ENCODE data around the gene PTPRJ. TPM values are rescaled to one million over a fixed set of nuclear protein-coding genes. Genes with fewer than 3 reads are reported as not detected.

The PTPRJ gene
- total and polyA plus RNA-seq, 2 of the 13 experiments (the other 11 are each of a cell fraction or from before 2014, with no cell fraction given) = 1.0 to 1.2 TPM

GRCh38 chr11:48005136-48005535 is 24.8 kb downstream of the PTPRJ start:
- Histone ChIP-seq H3K9me3 (ENCODE audit: low read length) (no peaks in the 10 kb centered on the region), H3K4me1 (ENCODE audit: insufficient read depth, low read length) (peaks cover 43% of the 10 kb centered on the region), H4K20me1 (ENCODE audit: insufficient read depth, low read length) (no peaks in the 10 kb centered on the region), H3K79me2 (ENCODE audit: insufficient read depth, low read length) (no peaks in the 10 kb centered on the region), H3K4me2 (ENCODE audit: low read depth, low read length) (0 out of 2 replicates have a peak overlapping the region, but pooled peaks have one; percentile 23), H3K9ac (ENCODE audit: insufficient read depth, low read depth, low read length) (no peak overlapping the region), H3K4me3 (replicated peaks in 1 of 3; ENCODE audit: insufficient read depth in 1 of 3, low read depth in 2 of 3, low read length in 3 of 3) (no peak overlapping the region), H3K27ac (ENCODE audit: extremely low read length, insufficient read depth, low read length) (no peak overlapping the region), H3K27me3 (ENCODE audit: control insufficient read depth in 1 of 2, insufficient read depth in 2 of 2, low read length in 2 of 2) (no peaks in the 10 kb centered on the region), H2AFZ (ENCODE audit: low read length) (no peak overlapping the region), H3K36me3 (replicated peaks in 1 of 2; ENCODE audit: control insufficient read depth in 1 of 2, insufficient read depth in 2 of 2, low read length in 2 of 2) (no peaks in the 10 kb centered on the region)
- POLR2A ChIA-PET = no interaction called here
- ATAC-seq (no peak), DNase-seq (ENCODE audit: low spot score) (no peak), FAIRE-seq (no peak)
- intact Hi-C loops (cut with micrococcal nuclease; ENCODE audit: unreplicated experiment) = no loop called here
- TF ChIP-seq SCMH1 (CRISPR knock-in tag; IDR thresholded peaks at IDR 0.05; ENCODE audit: borderline replicate concordance) = no peak
- TF ChIP-seq GLMP (CRISPR knock-in tag; IDR thresholded peaks at IDR 0.05; ENCODE audit: borderline replicate concordance) = no peak
- TF ChIP-seq ZNF3 (CRISPR knock-in tag; IDR thresholded peaks at IDR 0.05) = no peak
- peak; percentile 44; the same call in 1 of the 2 replicates for TF ChIP-seq ZNF7 (CRISPR knock-in tag; IDR thresholded peaks at IDR 0.05)
- TF ChIP-seq ZNF749 (CRISPR knock-in tag; IDR thresholded peaks at IDR 0.05; ENCODE audit: borderline replicate concordance) = no peak
- no peak for TF ChIP-seq ATF1 (CRISPR knock-in tag; IDR thresholded peaks at IDR 0.05)
- no peak for TF ChIP-seq SRSF9 (IDR thresholded peaks at IDR 0.05; ENCODE audit: borderline replicate concordance, insufficient read depth, low read depth, low read length, poor library complexity, severe bottlenecking)
- CTCF ChIA-PET (ENCODE audit: low intra/inter-chr PET ratio, low total read pairs) = no interaction called here
- no TSS peak for BruUV-seq (replicated peaks)
- in situ Hi-C loops (cut with HindIII; ENCODE audit: extremely low pct_ligation_motif_present, low pct_unique_long_range_greater_than_20kb) = no loop called here
- WGBS (ENCODE audit: low lambda C conversion rate) = 10% methylated on average over 4 of the region's 4 CpGs

- Histone ChIP-seq H3K36me3 (replicated peaks in 1 of 2; ENCODE audit: control insufficient read depth in 1 of 2, insufficient read depth in 2 of 2, low read length in 2 of 2) (no peaks in the 10 kb centered on the region), H3K9ac (ENCODE audit: insufficient read depth, low read depth, low read length) (no peak overlapping the region), H3K4me3 (replicated peaks in 1 of 3; ENCODE audit: insufficient read depth in 1 of 3, low read depth in 2 of 3, low read length in 3 of 3) (no peak overlapping the region), H2AFZ (ENCODE audit: low read length) (no peak overlapping the region), H4K20me1 (ENCODE audit: insufficient read depth, low read length) (no peaks in the 10 kb centered on the region), H3K4me1 (ENCODE audit: insufficient read depth, low read length) (peaks cover 36% of the 10 kb centered on the region), H3K79me2 (ENCODE audit: insufficient read depth, low read length) (no peaks in the 10 kb centered on the region), H3K27ac (ENCODE audit: extremely low read length, insufficient read depth, low read length) (no peak overlapping the region), H3K9me3 (ENCODE audit: low read length) (no peaks in the 10 kb centered on the region), H3K27me3 (ENCODE audit: control insufficient read depth in 1 of 2, insufficient read depth in 2 of 2, low read length in 2 of 2) (no peaks in the 10 kb centered on the region), H3K4me2 (ENCODE audit: low read depth, low read length) (no peak overlapping the region)
- BruUV-seq (replicated peaks) = no TSS peak
- 31% methylated on average over 4 of the region's 4 CpGs for WGBS (ENCODE audit: low lambda C conversion rate)
- FAIRE-seq = no peak
- intact Hi-C loops (cut with micrococcal nuclease; ENCODE audit: unreplicated experiment) = no loop called here
- POLR2A ChIA-PET = no interaction called here
- DNase-seq (ENCODE audit: low spot score) = no peak
- peak; percentile 65 for ATAC-seq
- in situ Hi-C loops (cut with HindIII; ENCODE audit: extremely low pct_ligation_motif_present, low pct_unique_long_range_greater_than_20kb) = no loop called here
- CTCF ChIA-PET (ENCODE audit: low intra/inter-chr PET ratio, low total read pairs) = no interaction called here
- TF ChIP-seq ZNF563 (CRISPR knock-in tag; IDR thresholded peaks at IDR 0.05) (no peak), CTCF (CRISPR knock-in tag; IDR thresholded peaks at IDR 0.05) (no peak), MAX (IDR thresholded peaks at IDR 0.05) (no peak)
Observed at GRCh38 chr11:48005831-48006270, 25.5 kb downstream of the PTPRJ start.
